ENCODE measurements around the gene NUDCD3.

The NUDCD3 gene

GRCh38 chr7:44374007-44374763, 116.3 kb downstream of the NUDCD3 start:
- Histone ChIP-seq H3K4me2 (ENCODE audit: low read length) (no peak overlapping the region), H3K27ac (no peak overlapping the region), H3K36me3 (ENCODE audit: control insufficient read depth, insufficient read depth, low read length) (no peaks in the 10 kb centered on the region), H3K27me3 (ENCODE audit: control insufficient read depth, insufficient read depth, low read length) (no peaks in the 10 kb centered on the region), H3K9ac (no peak overlapping the region), H3K4me1 (no peaks in the 10 kb centered on the region), H3K4me3 (ENCODE audit: low read depth, low read length) (no peak overlapping the region), H3K79me2 (no peaks in the 10 kb centered on the region), H3K9me3 (ENCODE audit: control insufficient read depth, low read length) (no peaks in the 10 kb centered on the region), H2AFZ (no peak overlapping the region)
- no peak for TF ChIP-seq CTCF (IDR thresholded peaks at IDR 0.05)

DNA sequence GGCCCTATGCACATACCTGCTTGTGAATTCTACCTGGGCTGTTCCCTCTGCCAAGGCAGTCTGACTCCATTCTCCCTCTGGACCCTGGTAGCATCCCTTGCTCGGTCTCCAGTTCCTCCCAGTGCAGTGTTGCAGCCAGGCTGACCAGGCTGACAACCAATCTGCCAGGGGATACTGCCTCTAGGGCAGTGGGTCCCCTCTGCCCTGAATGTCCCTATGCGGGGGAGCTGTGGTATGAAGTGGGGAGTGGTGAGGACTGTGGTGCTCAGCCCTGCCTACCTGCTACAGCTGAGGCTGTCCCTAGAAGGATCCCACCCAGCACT, 117.1 kb downstream of the NUDCD3 start:
- no peak overlapping the region for H3K9ac ChIP-seq
- no peak overlapping the region for H2AFZ ChIP-seq
- H3K36me3 ChIP-seq (ENCODE audit: control insufficient read depth, insufficient read depth, low read length), result no peaks in the 10 kb centered on the region
- no peak overlapping the region for H3K4me2 ChIP-seq (ENCODE audit: low read length)
- no peaks in the 10 kb centered on the region for H3K9me3 ChIP-seq (ENCODE audit: control insufficient read depth, low read length)
- no peak overlapping the region for H3K4me3 ChIP-seq (ENCODE audit: low read depth, low read length)
- H3K4me1 ChIP-seq, result no peaks in the 10 kb centered on the region
- TF ChIP-seq CTCF (IDR thresholded peaks at IDR 0.05), result no peak
- H3K27me3 ChIP-seq (ENCODE audit: control insufficient read depth, insufficient read depth, low read length), result no peaks in the 10 kb centered on the region
- H3K79me2 ChIP-seq, result no peaks in the 10 kb centered on the region
- H3K27ac ChIP-seq, result no peak overlapping the region

- Histone ChIP-seq H3K4me2 (ENCODE audit: low read length) (no peak overlapping the region), H3K36me3 (ENCODE audit: control insufficient read depth, insufficient read depth, low read length) (no peaks in the 10 kb centered on the region), H3K9me3 (ENCODE audit: control insufficient read depth, low read length) (no peaks in the 10 kb centered on the region), H3K4me1 (no peaks in the 10 kb centered on the region), H2AFZ (no peak overlapping the region), H3K9ac (no peak overlapping the region), H3K27me3 (ENCODE audit: control insufficient read depth, insufficient read depth, low read length) (no peaks in the 10 kb centered on the region), H3K79me2 (no peaks in the 10 kb centered on the region), H3K27ac (no peak overlapping the region), H3K4me3 (ENCODE audit: low read depth, low read length) (no peak overlapping the region)
- TF ChIP-seq CTCF (IDR thresholded peaks at IDR 0.05), result no peak
Observed at GRCh38 chr7:44372560-44373417, 117.7 kb downstream of the NUDCD3 start.

- Histone ChIP-seq H3K4me3 (ENCODE audit: low read depth, low read length) (no peak overlapping the region), H3K27me3 (ENCODE audit: control insufficient read depth, insufficient read depth, low read length) (no peaks in the 10 kb centered on the region), H3K36me3 (ENCODE audit: control insufficient read depth, insufficient read depth, low read length) (no peaks in the 10 kb centered on the region), H3K9me3 (ENCODE audit: control insufficient read depth, low read length) (no peaks in the 10 kb centered on the region), H3K4me1 (no peaks in the 10 kb centered on the region), H3K27ac (no peak overlapping the region), H3K9ac (no peak overlapping the region), H3K79me2 (no peaks in the 10 kb centered on the region), H2AFZ (no peak overlapping the region), H3K4me2 (ENCODE audit: low read length) (no peak overlapping the region)
- no peak for TF ChIP-seq CTCF (IDR thresholded peaks at IDR 0.05)
Observed at GRCh38 chr7:44368885-44369284, 121.6 kb downstream of the NUDCD3 start.

Data from parathyroid adenoma (tissue), 2 donors.